Mammary epithelial cell (primary cell): ENCODE results near the gene TFEB.

Experiments
- CTCF ChIP-seq, 2 donors: IDR thresholded peaks in 1 of 2; conservative IDR thresholded peaks in 1 of 2; 2 replicates each; pipeline ENCODE4 v1.5.1; 2011 to 2012; ENCODE audit warnings: inconsistent platforms in 2 of 2, low read length in 2 of 2, mild to moderate bottlenecking in 2 of 2, control low read depth in 1 of 2, low read depth in 1 of 2; ENCODE audit not compliant: insufficient read depth in 1 of 2; ENCODE audit errors: extremely low read depth in 1 of 2
- EZH2 ChIP-seq: IDR thresholded peaks from 2 replicates; pipeline ENCODE4 v1.6.1; 2012; ENCODE audit warnings: low read length, inconsistent platforms, borderline replicate concordance

- TF ChIP-seq EZH2 (no peak), CTCF (conservative IDR thresholded peaks at IDR 0.05 in 1 of 2, IDR thresholded peaks at IDR 0.05 in 1 of 2; ENCODE audit: extremely low read depth in 1 of 2, insufficient read depth in 1 of 2, low read depth in 1 of 2, low read length in 2 of 2) (no peak)
Observed at GRCh38 chr6:41731561-41732086, 3.8 kb downstream of the TFEB start.
